ENCODE data around the gene DNAAF1. TPM values are rescaled to one million over a fixed set of nuclear protein-coding genes. Genes with fewer than 3 reads are reported as not detected.
A peak's percentile ranks its signal among the peaks of the same experiment; 100 is the strongest.

The DNAAF1 gene
- total and polyA plus RNA-seq, 5 donors from 2014 or later = 0.03 to 0.81 (median 0.30) TPM; not detected in 1

- Mint-ChIP-seq H3K4me3 (peak overlapping the region in 3 of 4 donors; percentile 27 to 99 (median 94)), H3K9me3 (no peaks in the 10 kb centered on the region), H3K27ac (peak overlapping the region in 1 of 3 donors; percentile 39), H3K36me3 (peaks cover 11% of the 10 kb centered on the region), H3K27me3 (peaks cover 4% of the 10 kb centered on the region), H3K4me1 (peaks cover 0 to 31% (median 17%) of the 10 kb centered on the region in 4 donors)
- H3K27ac ChIP-seq (ENCODE audit: insufficient read depth, low read length, poor library complexity, severe bottlenecking) = no peak overlapping the region
- peaks cover 15% of the 10 kb centered on the region for H3K4me1 ChIP-seq (ENCODE audit: control insufficient read depth, insufficient read depth, low read length, poor library complexity, severe bottlenecking)
- no peak for DNase-seq
- no peak overlapping the region for H3K4me3 ChIP-seq (ENCODE audit: low read depth, low read length)
- no peaks in the 10 kb centered on the region for H3K27me3 ChIP-seq (ENCODE audit: control insufficient read depth, insufficient read depth, low read length)
- ATAC-seq (ENCODE audit: low read depth in 2 of 2) = no peak
- peaks cover 33% of the 10 kb centered on the region for H3K36me3 ChIP-seq (ENCODE audit: control insufficient read depth, insufficient read depth, low read length)
- H3K9me3 ChIP-seq (ENCODE audit: control insufficient read depth in 2 of 2, low read length in 2 of 2) = no peaks in the 10 kb centered on the region
These were observed 38.9 kb downstream of the DNAAF1 start for GRCh38 chr16:84183911-84184591.

- ATAC-seq (ENCODE audit: low read depth in 2 of 2) (no peak), DNase-seq (no peak)
- Histone ChIP-seq H3K36me3 (ENCODE audit: control insufficient read depth, insufficient read depth, low read length) (peaks cover 33% of the 10 kb centered on the region), H3K4me3 (ENCODE audit: low read depth, low read length) (no peak overlapping the region), H3K4me1 (ENCODE audit: control insufficient read depth, insufficient read depth, low read length, poor library complexity, severe bottlenecking) (peaks cover 15% of the 10 kb centered on the region), H3K27ac (ENCODE audit: insufficient read depth, low read length, poor library complexity, severe bottlenecking) (no peak overlapping the region), H3K9me3 (ENCODE audit: control insufficient read depth in 2 of 2, low read length in 2 of 2) (no peaks in the 10 kb centered on the region), H3K27me3 (ENCODE audit: control insufficient read depth, insufficient read depth, low read length) (no peaks in the 10 kb centered on the region)
- peaks cover 11% of the 10 kb centered on the region for H3K36me3 Mint-ChIP-seq
- peak overlapping the region; percentile 94 to 99 (median 96) for H3K4me3 Mint-ChIP-seq
- peaks cover 4% of the 10 kb centered on the region for H3K27me3 Mint-ChIP-seq
- H3K9me3 Mint-ChIP-seq = no peaks in the 10 kb centered on the region
- peak overlapping the region in 2 of 3 donors; percentile 66 to 71 for H3K27ac Mint-ChIP-seq
- peaks cover 0 to 31% (median 17%) of the 10 kb centered on the region in 4 donors for H3K4me1 Mint-ChIP-seq
These were observed 39.7 kb downstream of the DNAAF1 start for GRCh38 chr16:84184775-84185174.

- peak; percentile 81 to 96 (median 87) for DNase-seq
- H3K4me1 Mint-ChIP-seq = peaks cover 0 to 31% (median 17%) of the 10 kb centered on the region in 4 donors
- Histone ChIP-seq H3K9me3 (ENCODE audit: control insufficient read depth in 2 of 2, low read length in 2 of 2) (no peaks in the 10 kb centered on the region), H3K27ac (ENCODE audit: insufficient read depth, low read length, poor library complexity, severe bottlenecking) (peak within 1 kb of the TSS; percentile 80), H3K4me1 (ENCODE audit: control insufficient read depth, insufficient read depth, low read length, poor library complexity, severe bottlenecking) (peaks cover 15% of the 10 kb centered on the region), H3K36me3 (ENCODE audit: control insufficient read depth, insufficient read depth, low read length) (peaks cover 17% of the 10 kb centered on the region), H3K27me3 (ENCODE audit: control insufficient read depth, insufficient read depth, low read length) (no peaks in the 10 kb centered on the region), H3K4me3 (ENCODE audit: low read depth, low read length) (peak within 1 kb of the TSS; percentile 80)
- H3K36me3 Mint-ChIP-seq = peaks cover 11% of the 10 kb centered on the region
- H3K27ac Mint-ChIP-seq = peak within 1 kb of the TSS; percentile 56 to 96 (median 94)
- peak; percentile 93 to 94 for ATAC-seq (ENCODE audit: low read depth in 2 of 2)
- H3K4me3 Mint-ChIP-seq = peak within 1 kb of the TSS; percentile 94 to 99 (median 96)
- H3K9me3 Mint-ChIP-seq = no peaks in the 10 kb centered on the region
- H3K27me3 Mint-ChIP-seq = peaks cover 4% of the 10 kb centered on the region
These were observed 41.8 kb downstream of the DNAAF1 start, which contains the start of gene TAF1C for GRCh38 chr16:84186685-84187437. Gene TAF1C (minus strand): TSS chr16:84187057. CDS start chr16:84184988, 2,069 bp downstream.

GRCh38 chr16:84190731-84191388 lies 45.8 kb downstream of the DNAAF1 start, which contains the start of gene ADAD2:
Gene ADAD2 (plus strand): TSS chr16:84191157. CDS start chr16:84191231, 74 bp downstream.
- DNase-seq (no peak), ATAC-seq (ENCODE audit: low read depth in 2 of 2) (no peak)
- no peaks in the 10 kb centered on the region for H3K27me3 ChIP-seq (ENCODE audit: control insufficient read depth, insufficient read depth, low read length)
- H3K4me3 ChIP-seq (ENCODE audit: low read depth, low read length) = no peak within 1 kb of the TSS
- Mint-ChIP-seq H3K27ac (peak within 1 kb of the TSS in 1 of 3 donors; percentile 71), H3K9me3 (no peaks in the 10 kb centered on the region), H3K4me1 (peaks cover 5 to 32% (median 12%) of the 10 kb centered on the region in 4 donors), H3K27me3 (peaks cover 4% of the 10 kb centered on the region), H3K36me3 (no peaks in the 10 kb centered on the region), H3K4me3 (peak within 1 kb of the TSS in 1 of 4 donors; percentile 79)
- no peak within 1 kb of the TSS for H3K27ac ChIP-seq (ENCODE audit: insufficient read depth, low read length, poor library complexity, severe bottlenecking)
- H3K9me3 ChIP-seq (ENCODE audit: control insufficient read depth in 2 of 2, low read length in 2 of 2) = no peaks in the 10 kb centered on the region
- H3K36me3 ChIP-seq (ENCODE audit: control insufficient read depth, insufficient read depth, low read length) = no peaks in the 10 kb centered on the region
- H3K4me1 ChIP-seq (ENCODE audit: control insufficient read depth, insufficient read depth, low read length, poor library complexity, severe bottlenecking) = peaks cover 22% of the 10 kb centered on the region

GRCh38 chr16:84191466-84191865 lies 46.4 kb downstream of the DNAAF1 start:
- no peak for ATAC-seq (ENCODE audit: low read depth in 2 of 2)
- no peaks in the 10 kb centered on the region for H3K36me3 Mint-ChIP-seq
- Histone ChIP-seq H3K9me3 (ENCODE audit: control insufficient read depth in 2 of 2, low read length in 2 of 2) (no peaks in the 10 kb centered on the region), H3K27me3 (ENCODE audit: control insufficient read depth, insufficient read depth, low read length) (no peaks in the 10 kb centered on the region), H3K27ac (ENCODE audit: insufficient read depth, low read length, poor library complexity, severe bottlenecking) (no peak overlapping the region), H3K4me3 (ENCODE audit: low read depth, low read length) (no peak overlapping the region), H3K4me1 (ENCODE audit: control insufficient read depth, insufficient read depth, low read length, poor library complexity, severe bottlenecking) (peaks cover 16% of the 10 kb centered on the region), H3K36me3 (ENCODE audit: control insufficient read depth, insufficient read depth, low read length) (no peaks in the 10 kb centered on the region)
- H3K4me1 Mint-ChIP-seq = peaks cover 5 to 27% (median 11%) of the 10 kb centered on the region in 4 donors
- peaks cover 4% of the 10 kb centered on the region for H3K27me3 Mint-ChIP-seq
- no peaks in the 10 kb centered on the region for H3K9me3 Mint-ChIP-seq
- no peak for DNase-seq
- H3K27ac Mint-ChIP-seq = no peak overlapping the region
- H3K4me3 Mint-ChIP-seq = no peak overlapping the region

GRCh38 chr16:84193480-84193879 lies 48.4 kb downstream of the DNAAF1 start:
- Histone ChIP-seq H3K27me3 (ENCODE audit: control insufficient read depth, insufficient read depth, low read length) (no peaks in the 10 kb centered on the region), H3K4me3 (ENCODE audit: low read depth, low read length) (peak overlapping the region; percentile 5), H3K27ac (ENCODE audit: insufficient read depth, low read length, poor library complexity, severe bottlenecking) (no peak overlapping the region), H3K9me3 (ENCODE audit: control insufficient read depth in 2 of 2, low read length in 2 of 2) (no peaks in the 10 kb centered on the region), H3K4me1 (ENCODE audit: control insufficient read depth, insufficient read depth, low read length, poor library complexity, severe bottlenecking) (peaks cover 11% of the 10 kb centered on the region), H3K36me3 (ENCODE audit: control insufficient read depth, insufficient read depth, low read length) (no peaks in the 10 kb centered on the region)
- Mint-ChIP-seq H3K36me3 (no peaks in the 10 kb centered on the region), H3K9me3 (no peaks in the 10 kb centered on the region), H3K27me3 (no peaks in the 10 kb centered on the region), H3K4me1 (peaks cover 5 to 21% (median 6%) of the 10 kb centered on the region in 4 donors), H3K27ac (peak overlapping the region in 2 of 3 donors; percentile 57 to 87), H3K4me3 (peak overlapping the region in 2 of 4 donors; percentile 72 to 83)
- DNase-seq = peak in 1 of 3 donors; percentile 41
- no peak for ATAC-seq (ENCODE audit: low read depth in 2 of 2)

DNA sequence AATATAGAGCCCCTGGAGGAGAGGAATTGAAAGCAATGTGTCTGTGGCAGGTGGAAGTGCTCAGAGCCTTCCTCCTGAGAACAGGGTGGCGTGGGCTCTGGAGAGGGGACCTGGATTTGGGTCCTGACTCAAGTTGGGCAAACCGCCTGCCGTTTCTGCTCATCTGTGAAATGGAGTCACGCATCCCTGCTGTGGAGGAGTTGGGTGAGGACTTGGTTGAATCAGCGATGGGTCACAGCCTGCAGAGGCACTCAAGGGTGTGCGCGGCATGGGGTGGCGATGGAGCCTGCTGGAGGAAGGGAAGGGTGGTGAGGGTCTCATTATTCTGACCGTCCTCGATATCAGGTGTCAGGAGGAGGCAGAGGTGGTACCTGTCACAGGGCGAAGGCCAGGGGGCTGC lies 48.9 kb downstream of the DNAAF1 start:
- no peak overlapping the region for H3K27ac ChIP-seq (ENCODE audit: insufficient read depth, low read length, poor library complexity, severe bottlenecking)
- Mint-ChIP-seq H3K36me3 (no peaks in the 10 kb centered on the region), H3K9me3 (no peaks in the 10 kb centered on the region), H3K27ac (peak overlapping the region; percentile 57 to 87 (median 70)), H3K4me1 (peaks cover 5 to 21% (median 6%) of the 10 kb centered on the region in 4 donors), H3K4me3 (peak overlapping the region in 3 of 4 donors; percentile 72 to 83 (median 79)), H3K27me3 (no peaks in the 10 kb centered on the region)
- H3K27me3 ChIP-seq (ENCODE audit: control insufficient read depth, insufficient read depth, low read length) = no peaks in the 10 kb centered on the region
- H3K4me1 ChIP-seq (ENCODE audit: control insufficient read depth, insufficient read depth, low read length, poor library complexity, severe bottlenecking) = peaks cover 11% of the 10 kb centered on the region
- DNase-seq (peak in 1 of 3 donors; percentile 13), ATAC-seq (ENCODE audit: low read depth in 2 of 2) (no peak)
- H3K9me3 ChIP-seq (ENCODE audit: control insufficient read depth in 2 of 2, low read length in 2 of 2) = no peaks in the 10 kb centered on the region
- H3K4me3 ChIP-seq (ENCODE audit: low read depth, low read length) = no peak overlapping the region
- H3K36me3 ChIP-seq (ENCODE audit: control insufficient read depth, insufficient read depth, low read length) = no peaks in the 10 kb centered on the region
